NT2/D1 (cell line): ENCODE results near the gene RBPMS2.

Source experiments
- SUZ12 ChIP-seq: IDR thresholded peaks from 2 replicates; pipeline ENCODE4 v1.6.1; 2011; ENCODE audit not compliant: insufficient read length, insufficient read depth; ENCODE audit errors: extremely low read depth
- ZNF274 ChIP-seq: IDR thresholded peaks from 2 replicates; pipeline ENCODE4 v1.6.1; 2011; ENCODE audit warnings: mild to moderate bottlenecking, low read depth, low read length

- TF ChIP-seq SUZ12 (no peak), ZNF274 (no peak)
Observed at GRCh38 chr15:64816452-64816851, 41.1 kb upstream of the RBPMS2 start.
